ENCODE data around the gene CERK.
A peak's percentile ranks its signal among the peaks of the same experiment; 100 is the strongest.

Gene CERK

DNA sequence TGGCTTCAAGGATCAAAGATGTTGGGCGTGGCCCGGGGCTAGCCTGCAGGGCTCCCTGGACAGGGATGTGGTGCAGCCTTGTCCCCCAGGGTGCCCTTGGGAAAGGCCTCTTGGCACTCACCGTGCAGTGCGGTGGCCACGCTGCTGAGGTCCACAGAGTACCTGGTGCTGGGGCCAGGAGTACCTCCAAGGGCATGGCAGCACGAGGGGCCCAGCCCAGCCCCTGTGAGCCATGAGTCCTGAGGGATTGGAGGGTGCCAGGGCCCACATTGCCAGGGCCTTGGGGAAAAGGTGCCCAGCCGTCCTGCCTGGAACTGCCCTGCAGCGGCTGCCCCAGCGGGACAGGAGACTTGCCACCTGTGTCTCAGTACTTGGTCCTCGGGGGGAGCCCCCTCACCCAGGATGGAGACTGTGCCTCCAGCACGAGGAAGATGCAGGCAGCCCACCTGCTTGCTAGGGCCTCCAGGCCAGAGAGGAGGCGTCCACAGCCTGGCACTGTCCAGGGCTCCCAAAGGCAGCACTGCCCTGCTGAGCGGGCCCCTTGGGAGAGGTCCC lies 73.7 kb downstream of the CERK start:
- no peak for FAIRE-seq
- no peak for DNase-seq (ENCODE audit: low spot score)

DNA sequence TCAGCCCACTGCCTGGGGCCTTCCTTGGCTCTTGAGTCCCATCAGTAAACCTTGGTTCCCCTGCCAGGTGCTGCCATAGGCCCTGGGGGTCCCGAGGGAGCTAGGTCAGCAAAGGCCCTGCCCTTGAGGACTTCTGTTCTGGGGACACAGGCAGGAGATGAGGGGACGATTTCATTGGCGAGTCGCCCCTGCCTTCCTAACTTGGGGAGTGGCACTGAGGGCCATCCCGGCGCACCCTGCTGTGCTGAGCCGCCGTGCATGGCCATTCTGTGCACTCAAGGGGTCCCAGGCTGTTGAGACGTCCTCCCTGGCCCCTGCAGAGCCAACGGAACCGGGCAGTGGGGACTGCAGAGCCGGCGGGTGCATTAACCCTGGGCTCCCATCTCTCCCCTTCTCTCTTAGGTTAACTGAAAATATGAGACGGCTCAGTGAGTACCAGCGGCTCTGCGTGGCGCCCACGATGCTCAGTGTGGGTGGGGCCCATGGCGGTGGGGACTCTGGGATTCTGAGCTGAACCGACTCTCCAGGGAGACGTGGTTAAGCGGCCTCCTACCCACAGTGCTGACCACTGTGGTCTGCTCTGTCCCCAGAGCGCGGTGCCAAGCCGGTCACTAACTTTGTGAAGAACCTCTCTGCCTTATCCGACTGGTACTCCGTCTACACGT lies 74.5 kb downstream of the CERK start:
- FAIRE-seq = no peak
- no peak for DNase-seq (ENCODE audit: low spot score)

DNA sequence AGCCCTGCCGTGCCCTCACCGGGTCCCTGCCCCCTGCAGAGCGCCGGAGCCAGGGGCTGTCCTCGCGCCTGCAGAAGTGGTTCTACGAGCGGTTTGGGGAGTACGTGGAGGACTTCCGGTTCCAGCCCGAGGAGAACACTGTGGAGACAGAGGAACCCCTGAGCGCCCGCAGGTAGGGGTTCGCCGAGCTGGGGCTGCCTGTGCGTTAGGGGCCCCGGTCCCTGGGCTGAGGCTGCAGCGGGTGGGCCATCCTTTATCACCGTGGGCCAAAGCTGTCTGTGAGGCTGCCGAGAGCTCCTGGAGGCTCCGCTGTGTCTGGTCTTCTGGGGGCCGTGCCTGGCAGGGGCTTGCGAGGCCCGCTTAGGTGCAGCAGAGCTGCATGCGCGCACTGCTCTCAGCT lies 75.1 kb downstream of the CERK start:
- FAIRE-seq (no peak), DNase-seq (ENCODE audit: low spot score) (no peak)

DNA sequence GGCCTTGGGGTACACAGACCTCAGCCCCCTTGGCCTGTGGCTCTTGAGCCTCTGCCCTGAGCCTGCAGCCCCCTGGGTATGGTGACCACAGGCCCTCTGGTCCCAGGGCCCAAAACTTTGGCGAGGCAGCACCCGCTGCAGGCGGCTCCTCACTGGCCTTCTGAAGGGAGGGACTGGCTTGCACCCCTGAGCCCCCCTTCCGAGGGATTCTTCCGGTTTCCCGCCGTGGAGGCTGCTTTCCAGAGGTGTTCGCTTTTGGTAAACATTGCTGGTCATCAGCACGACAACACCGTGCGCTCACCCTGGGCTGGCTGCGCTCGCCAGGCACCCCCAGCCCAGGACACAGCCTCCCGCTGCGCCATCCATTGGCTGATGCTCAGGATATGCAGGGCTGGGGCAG lies 75.8 kb downstream of the CERK start:
- FAIRE-seq = no peak
- DNase-seq (ENCODE audit: low spot score) = no peak

DNA sequence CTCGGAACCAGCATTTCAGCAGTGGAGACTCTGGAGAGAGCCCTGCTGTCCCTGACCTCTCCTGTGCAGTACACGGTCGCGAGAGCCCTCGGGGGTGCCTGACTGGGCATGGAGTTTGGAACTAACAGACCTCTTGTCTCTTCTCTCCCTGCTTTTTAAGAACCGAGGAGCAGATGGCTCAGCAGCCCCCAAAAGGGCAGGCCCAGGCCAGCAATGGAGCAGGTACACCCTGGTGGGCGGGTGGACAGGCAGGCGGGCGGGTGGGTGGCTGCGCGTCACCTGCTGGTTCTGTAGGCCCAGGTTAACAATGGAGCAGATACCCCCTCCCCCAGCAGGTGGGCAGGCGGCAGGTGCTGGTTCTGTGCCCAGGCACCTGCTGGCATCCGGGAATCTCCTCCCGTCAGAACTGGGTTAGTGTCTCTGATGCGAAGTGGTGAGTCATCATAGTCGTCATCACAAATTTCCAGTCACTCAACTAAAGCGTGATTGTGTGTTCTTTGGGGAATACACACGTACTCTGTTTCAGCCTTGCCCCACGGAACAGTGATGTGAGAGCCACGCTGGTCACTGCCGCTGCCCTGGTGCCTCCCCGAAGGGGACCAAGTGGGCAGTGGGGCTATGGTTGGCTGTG lies 76.7 kb downstream of the CERK start:
- DNase-seq (ENCODE audit: low spot score) = peak; percentile 87

DNA sequence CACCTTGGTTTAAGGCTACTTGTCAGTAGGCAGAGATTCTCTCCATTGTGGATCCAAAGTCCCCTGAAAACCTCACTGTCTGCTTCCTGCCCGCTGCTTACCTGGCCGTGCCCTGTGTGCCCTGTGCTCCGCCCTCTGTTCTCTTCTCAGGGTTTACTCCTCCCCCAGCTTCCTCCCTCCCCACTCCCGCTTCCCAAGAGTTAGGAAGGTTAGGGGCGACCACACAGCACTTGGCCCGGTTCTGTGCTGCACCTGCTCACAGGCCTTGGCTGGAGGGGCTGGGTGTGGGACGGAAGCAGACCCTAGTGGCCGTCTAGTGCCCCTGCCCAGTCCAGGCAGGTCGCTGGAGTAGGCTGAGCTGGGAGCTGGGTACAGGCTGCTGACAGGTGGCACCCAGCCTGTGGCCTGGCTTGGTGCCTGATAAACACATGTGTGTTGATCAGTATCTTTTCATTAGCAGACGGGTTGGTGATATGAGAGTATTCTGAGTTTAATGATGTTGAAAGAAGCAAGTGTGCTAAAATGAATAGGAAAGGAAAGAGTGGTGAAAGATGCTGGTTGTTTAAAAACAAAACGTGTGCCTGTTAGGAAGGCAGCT lies 77.3 kb downstream of the CERK start:
- FAIRE-seq (no peak), DNase-seq (ENCODE audit: low spot score) (no peak)

More for the DNA sequence above, 76.7 kb downstream of the CERK start:
- FAIRE-seq = peak; percentile 91

DNA sequence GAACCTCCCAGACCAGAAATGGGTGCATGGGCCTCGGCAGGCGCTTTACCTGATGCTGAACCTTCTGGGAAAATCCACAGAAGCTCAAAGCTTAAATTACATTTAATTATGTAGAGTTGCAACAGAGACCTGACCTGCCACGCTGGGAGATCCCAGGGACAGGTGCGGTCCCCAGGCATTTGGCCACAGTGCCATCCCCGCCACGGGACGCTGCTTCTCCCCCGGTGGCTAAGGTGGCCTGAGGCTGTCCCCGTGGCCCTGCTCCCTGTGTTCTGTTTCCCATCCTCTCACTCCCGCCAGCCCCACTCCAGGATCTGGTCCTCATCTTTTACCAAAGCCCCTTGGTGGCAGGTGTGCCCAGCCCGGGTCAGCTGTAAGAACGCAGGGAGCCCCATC lies 78.3 kb downstream of the CERK start:
- FAIRE-seq = no peak
- no peak for DNase-seq (ENCODE audit: low spot score)

DNA sequence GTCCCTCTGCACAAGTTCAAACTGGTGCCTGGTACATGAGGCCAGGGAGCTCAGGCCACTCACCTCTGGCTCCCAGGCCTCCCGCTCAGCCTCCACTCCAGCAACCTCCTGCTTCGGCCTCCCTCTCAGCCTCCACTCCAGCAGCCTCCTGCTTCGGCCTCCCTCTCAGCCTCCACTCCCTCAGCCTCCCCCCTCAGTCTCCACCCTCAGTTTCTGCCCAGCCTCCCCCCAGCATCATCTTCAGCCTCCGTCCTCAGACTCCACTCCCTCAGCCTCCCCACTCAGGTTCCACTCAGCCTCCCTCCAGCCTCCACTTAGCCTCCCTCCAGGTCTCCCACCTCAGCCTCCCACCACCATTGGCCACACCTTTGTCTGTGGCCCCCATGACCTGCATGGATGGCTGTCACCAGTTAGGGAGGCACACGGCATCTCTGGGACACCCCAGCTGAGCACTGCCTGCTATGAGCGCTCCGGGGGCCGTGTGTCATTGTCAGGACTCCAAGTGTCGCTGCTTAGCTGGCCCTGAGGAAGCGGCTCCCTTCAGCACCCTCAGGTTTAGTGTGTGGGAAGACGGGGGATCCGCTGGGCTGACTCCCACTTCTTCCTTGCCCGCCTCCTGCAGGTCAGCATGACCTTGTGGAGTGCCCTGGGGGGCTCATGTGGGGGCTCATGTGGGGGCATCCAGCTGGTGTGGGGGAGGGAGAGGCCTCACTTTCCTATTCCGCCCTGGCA lies 78.8 kb downstream of the CERK start:
- DNase-seq (ENCODE audit: low spot score) (no peak), FAIRE-seq (no peak)

DNA sequence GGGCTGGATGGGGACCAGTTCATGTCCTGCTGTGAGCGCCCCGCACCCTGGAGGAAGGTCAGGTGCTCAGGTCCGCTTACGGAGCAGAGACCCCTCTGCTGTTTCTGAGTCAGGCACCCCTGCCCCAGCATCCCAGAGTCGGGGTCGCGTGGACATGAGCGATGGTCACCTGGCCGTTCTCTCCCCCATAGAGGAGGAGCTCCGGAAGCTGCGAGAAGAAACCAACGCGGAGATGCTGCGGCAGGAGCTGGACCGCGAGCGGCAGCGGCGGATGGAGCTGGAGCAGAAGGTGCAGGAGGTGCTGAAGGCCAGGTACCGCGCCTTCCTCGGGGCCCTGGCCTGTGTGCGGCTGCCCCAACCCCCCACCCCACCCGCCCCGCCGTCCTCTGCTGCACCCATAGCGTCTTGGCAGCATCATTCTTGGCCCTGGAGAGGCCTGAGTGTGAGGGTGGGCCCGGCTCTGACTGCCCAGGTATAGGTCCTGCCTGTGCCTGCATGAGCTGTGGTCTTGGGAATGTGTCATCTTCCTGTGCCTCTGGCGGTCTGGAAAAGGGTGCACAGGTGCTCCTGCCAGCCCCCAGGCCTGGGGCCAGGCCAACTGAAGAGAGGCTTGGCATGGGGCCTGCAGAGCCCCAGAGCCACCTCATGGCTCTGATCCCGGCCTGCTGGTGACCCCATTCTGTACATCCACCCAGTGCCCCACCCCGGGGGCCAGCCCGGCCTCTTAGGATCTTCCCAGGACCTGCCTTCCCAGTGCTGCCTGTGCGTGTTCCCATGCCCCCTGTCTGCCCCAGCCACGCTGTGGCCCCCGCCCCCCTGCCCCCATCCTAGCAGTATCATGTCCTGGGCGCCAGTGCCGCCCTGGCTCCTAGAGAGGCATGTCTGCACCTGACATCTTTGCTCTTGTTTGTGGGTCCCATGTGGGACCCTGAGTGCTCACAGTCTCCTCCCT lies 79.8 kb downstream of the CERK start:
- FAIRE-seq = no peak
- DNase-seq (ENCODE audit: low spot score) = no peak

DNA sequence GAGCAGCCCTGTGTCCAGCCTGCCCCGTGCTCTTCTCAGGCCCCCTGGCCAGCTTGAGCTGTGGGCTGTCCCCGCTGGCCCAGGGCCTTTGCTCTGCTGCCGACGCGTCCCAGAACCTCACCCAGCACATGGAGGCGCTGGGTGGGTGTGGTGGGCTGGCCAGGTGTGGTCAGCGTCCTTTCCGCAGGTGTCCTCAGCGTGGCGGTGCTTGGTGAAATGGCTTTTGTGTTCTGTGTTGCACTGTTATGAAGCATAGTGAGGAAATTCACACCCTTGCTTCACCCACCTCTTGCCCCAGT lies 80.4 kb downstream of the CERK start:
- FAIRE-seq (no peak), DNase-seq (ENCODE audit: low spot score) (no peak)

DNA sequence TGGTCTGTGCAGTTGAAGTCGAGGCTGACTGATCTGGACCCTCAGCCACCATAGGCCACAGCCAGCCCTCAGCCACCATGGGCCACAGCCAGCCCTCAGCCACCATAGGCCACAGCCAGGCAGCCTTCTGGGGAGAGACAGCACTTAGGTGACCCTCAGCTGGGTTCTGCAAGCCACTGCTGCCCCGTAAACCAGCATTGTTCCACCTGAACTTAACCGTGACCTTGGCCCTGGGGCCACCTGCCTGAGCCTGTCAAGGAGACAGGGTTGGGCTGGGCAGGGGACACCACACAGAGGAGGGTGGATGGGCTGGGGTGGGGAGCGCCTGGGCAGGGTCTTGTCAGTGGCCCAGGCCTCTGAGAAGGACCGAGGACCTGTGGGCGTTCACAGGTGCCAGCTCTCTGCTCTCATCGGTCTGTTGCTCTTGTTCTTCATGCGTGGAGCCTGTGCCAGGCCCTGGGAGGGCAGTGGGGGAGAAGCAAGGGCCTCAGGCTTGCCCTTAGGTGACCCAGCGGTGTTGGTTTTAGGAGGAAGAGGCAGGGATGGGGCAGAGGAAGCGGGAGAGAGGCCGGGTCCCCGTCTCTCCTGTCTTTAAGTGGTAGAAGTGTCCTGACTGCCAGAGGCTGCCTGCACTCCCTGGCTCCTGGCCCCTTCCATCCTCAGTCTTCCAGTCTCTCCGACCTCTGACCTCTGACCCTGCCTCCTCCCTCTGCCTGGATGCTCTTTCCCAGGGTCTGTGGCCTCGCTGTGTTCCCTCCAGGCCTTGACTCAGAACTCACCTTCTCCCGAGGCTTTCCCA lies 81.0 kb downstream of the CERK start:
- DNase-seq (ENCODE audit: low spot score) (no peak), FAIRE-seq (no peak)

DNA sequence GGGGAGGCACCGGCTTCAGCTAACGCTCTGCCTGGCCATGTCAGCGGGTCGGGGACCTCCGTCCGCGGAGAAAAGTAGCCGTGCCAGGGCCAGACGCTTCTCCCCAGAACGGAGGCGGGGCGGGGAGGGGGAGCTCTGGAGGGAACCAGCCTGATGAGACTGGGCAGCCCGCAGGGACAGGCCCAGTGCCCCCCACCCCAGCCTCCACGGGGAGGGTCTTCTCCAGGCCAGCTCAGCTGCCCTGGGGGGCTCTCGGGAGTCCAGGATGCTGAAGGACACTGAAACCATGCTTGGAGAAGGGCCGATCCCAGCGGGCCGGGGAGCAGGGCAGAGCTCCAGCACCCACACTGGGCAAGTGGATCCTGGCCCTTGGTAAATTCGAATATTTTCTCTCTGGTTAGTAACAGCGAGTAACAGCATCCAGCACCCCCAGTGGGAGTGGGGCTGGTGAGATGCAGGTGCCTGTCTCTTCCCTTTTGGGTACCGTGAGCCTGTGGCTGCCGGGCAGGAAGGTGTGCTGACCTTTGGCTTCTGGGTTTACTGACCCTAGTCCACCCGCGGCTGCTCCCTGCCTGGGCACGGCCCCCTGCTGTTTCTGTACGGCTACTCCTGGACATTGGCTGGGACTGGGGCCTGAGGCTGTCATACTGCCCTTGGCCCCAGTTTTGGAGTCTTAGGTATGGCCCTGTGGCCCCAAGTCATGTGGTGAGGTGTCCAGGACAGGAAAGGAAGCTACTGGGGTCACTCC lies 82.0 kb downstream of the CERK start:
- DNase-seq (ENCODE audit: low spot score) = no peak
- no peak for FAIRE-seq

DNA sequence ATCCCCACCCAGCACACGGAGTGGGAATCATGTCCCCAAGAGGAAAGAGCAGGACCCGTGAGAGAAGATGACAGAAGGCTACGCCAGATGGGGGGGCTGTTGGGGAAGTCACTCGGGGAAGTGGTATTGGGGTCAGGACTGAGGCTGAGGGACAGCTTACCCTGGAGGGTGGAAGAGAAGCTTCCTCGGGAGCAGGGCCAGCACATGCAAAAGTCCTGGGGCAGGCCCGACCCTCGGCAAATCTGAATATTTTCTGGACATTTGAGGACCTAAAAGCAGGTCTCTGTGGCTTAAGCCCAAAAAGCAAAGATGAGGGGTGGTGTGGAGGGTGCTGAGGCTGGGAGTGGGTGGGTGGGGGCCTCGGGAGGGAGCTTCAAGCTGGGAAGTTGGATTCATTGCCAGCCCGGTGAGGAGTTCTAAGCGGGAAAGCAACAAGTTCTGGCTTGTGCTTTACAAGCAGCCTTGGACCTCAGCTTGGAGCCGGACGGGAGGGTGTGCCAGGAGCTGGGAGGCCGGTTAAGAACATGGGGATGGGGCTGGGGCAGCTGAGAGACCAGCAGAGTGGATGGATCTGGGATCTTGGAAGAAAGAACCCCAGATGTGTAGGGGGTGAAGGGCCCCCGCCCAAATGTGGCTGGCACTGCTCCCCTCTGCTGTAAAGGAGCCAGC lies 83.0 kb downstream of the CERK start:
- FAIRE-seq (no peak), DNase-seq (ENCODE audit: low spot score) (no peak)

DNA sequence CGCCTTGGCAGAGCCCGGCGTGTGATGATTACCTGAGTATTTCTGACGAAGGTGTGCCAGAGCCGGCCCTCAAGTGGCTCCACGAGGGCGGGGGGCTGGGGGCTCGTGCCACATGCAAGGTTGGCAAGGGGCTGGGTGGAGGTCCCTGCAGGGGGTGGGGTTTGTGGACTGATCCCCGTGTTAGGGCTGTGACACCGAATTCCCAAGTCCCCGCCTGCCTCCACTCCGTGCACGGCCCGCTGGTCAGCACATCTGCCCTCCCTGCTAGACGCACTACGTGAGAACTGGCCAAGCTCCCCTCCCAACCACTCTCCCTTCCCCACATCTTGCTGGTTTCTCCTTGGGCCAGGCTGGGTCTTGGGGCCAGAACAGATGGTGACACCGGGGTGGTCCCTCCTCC lies 83.6 kb downstream of the CERK start:
- FAIRE-seq = no peak
- no peak for DNase-seq (ENCODE audit: low spot score)

DNA sequence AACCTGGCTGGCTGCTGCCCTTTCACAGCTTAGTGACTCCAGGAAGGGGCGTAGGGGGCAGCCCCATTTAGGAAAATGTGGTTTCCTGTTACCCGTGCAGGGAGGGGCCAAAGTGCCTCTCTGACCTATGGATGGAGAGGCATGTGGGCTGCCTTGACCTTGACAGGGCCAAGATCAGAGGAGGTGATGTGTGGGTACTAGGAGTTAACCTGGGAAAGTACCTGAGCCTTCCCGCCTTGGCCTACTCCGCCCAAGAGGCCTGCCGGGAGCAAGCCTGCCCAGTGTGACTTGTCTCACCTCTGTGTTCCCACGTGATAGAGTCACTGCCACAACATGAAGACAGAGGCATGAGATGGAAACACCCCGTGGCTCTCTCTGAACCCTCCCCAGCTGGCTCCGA lies 84.5 kb downstream of the CERK start:
- FAIRE-seq (no peak), DNase-seq (ENCODE audit: low spot score) (no peak)

DNA sequence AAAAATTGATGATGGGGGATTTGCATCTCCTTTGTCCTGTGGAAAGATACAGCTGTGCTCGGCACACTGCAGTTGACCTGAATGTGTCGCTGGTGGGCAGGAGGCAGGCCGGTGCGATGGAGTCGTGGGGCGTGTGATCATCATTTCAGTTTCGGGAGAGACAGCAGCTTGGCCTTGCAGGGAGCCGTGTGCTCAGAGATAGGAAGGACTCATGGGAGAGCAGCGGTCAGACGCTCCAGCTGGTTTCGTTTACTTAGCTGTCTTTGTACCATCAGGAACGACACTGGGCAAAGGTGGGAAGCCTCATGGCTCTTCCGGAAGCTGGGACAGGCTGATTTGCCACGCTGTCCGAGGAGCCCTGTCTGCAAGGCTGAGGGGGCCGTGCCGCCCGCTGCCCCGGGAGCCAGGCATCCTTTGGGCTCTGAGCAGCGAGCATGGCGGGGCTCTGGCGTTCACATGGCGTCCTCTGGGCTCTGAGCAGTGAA lies 85.2 kb downstream of the CERK start:
- FAIRE-seq (no peak), DNase-seq (ENCODE audit: low spot score) (no peak)

DNA sequence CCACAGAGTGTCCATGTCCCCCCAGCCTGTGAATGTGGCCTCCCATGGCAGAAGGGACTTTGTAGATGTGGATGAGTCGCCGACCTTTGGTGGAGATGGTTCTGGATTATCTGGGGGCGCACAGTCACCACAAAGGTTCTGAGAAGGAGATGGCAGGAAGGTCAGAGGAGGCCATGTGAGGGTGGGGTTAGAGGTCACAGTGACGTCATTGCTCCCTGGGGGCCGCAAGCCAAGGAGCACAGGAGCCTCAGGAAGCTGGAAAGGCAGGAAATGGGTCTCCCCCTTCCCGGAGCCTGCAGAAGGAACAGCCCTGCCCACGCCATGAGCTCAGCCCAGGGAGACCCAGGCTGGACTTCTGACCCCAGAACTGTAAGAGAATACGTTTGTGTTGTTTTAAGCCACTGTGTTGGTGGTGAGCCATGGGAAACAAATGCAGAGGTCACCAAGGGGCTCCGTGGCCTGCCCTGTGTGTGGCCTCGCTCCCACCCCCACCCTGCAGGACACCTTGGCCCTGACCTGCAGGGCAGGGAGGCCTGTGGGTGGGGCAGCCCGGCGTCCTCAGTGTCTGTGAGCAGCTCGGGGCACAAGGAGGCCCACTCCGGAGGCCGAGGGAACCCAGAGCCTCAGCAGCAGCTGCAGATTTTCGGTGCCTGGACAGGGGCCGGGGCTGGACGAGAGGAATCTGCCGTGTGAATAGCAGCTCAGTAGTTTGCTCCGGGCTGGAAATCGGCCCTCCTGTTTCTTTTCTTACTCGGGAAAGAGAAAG lies 85.8 kb downstream of the CERK start:
- DNase-seq (ENCODE audit: low spot score) (no peak), FAIRE-seq (no peak)

DNA sequence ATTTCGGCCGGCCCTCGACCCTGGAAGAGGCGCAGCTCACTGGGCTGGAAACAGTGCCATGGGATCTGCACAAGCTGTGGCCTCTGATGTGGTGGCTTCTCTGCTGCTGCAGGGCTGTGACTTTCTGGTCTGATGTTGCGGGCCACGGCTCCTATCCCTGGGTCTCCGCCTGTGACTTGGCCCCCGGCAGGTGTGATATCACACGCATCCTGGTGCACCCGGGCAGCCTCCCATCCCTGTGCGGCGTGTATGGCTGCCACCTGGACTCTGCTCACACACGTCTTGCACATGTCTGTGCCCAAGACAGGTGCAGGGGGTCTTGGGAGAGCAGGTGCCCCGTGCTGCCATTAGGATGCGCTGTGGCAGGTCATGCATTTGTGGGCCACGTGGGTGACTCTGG lies 86.7 kb downstream of the CERK start:
- no peak for FAIRE-seq
- no peak for DNase-seq (ENCODE audit: low spot score)
